ENCODE measurements around the gene KRTAP21-3. TPM values are rescaled to one million over a fixed set of nuclear protein-coding genes. Genes with fewer than 3 reads are reported as not detected.

KRTAP21-3 gene

Small RNA genes within 50 kb of the gene (small RNA-seq; reads per million reads assigned to genes)
- gene AP000244.1 (ENCODE audit: insufficient read depth) (not detected), gene KRTAP21-3 (ENCODE audit: insufficient read depth) (not detected)

Data from mesendoderm (in vitro differentiated cells).